GM10847 (cell line): ENCODE measurements around the gene TEDC1.

Experiments
- POLR2A ChIP-seq: IDR thresholded peaks from 2 replicates; pipeline ENCODE4 v1.6.1; 2011; ENCODE audit not compliant: insufficient read length; ENCODE audit errors: extremely low read depth

The TEDC1 gene

GRCh38 chr14:105541218-105541875 is 50.3 kb downstream of the TEDC1 start:
- TF ChIP-seq POLR2A, result no peak

GRCh38 chr14:105547741-105548169 is 56.7 kb downstream of the TEDC1 start:
- no peak for TF ChIP-seq POLR2A
